Endothelial cell of umbilical vein (primary cell): ENCODE measurements around the gene FYB1. TPM values are rescaled to one million over a fixed set of nuclear protein-coding genes. Genes with fewer than 3 reads are reported as not detected.
A peak's percentile ranks its signal among the peaks of the same experiment; 100 is the strongest.

ENCODE experiments used
- BruUV-seq: library from RNA; stranded (reverse); fragments of 400-500 nt; replicated peaks from 2 replicates; lab custom pipeline; 2021; lab: Mats Ljungman, UMichigan
- CTCF ChIA-PET: fragments of 300-600, 350-600 bp; sonication (Branson Sonifier 250); formaldehyde crosslinking; loops from one replicate; lab custom pipeline; 2021; ENCODE audit warnings: antibody characterized with exemption, inconsistent platforms; lab: Charles Lee
- POLR2A ChIA-PET: fragments of 300-600, 350-600 bp; sonication (Branson Sonifier 250); formaldehyde crosslinking; loops from one replicate; lab custom pipeline; 2021; ENCODE audit warnings: antibody characterized with exemption, inconsistent platforms; lab: Charles Lee
- DNase-seq: peaks from one replicate; pipeline ENCODE4 v3.0.0-alpha.2; 2011; ENCODE audit warnings: low read depth, low spot score
- FAIRE-seq: peaks from 2 replicates; lab custom pipeline; 2011; peaks lifted over from hg19 to GRCh38; lab: Jason Lieb, UNC
- H2AFZ ChIP-seq: 2 replicates; pipeline ENCODE4 v1.6.0; 2012; ENCODE audit warnings: low read depth, low read length, control low read depth, inconsistent platforms
- H3K27ac ChIP-seq: 2 replicates; pipeline ENCODE4 v1.5.1; 2011; ENCODE audit warnings: low read depth, mild to moderate bottlenecking, control low read depth, low read length, moderate library complexity; ENCODE audit not compliant: insufficient read depth
- H3K27me3 ChIP-seq, 2 experiments: 2 replicates each; pipeline versions ENCODE4 v1.6.0 to v1.6.1; 2011; ENCODE audit warnings: low read length in 2 of 2, mixed read lengths in 1 of 2; ENCODE audit not compliant: control insufficient read depth in 2 of 2, insufficient read depth in 2 of 2
- H3K36me3 ChIP-seq, 2 experiments: 2 replicates in 1 of 2; 3 replicates in 1 of 2; pipeline ENCODE4 v1.5.1; 2011; ENCODE audit warnings: low read length in 2 of 2, mild to moderate bottlenecking in 1 of 2, moderate library complexity in 1 of 2; ENCODE audit not compliant: control insufficient read depth in 2 of 2, insufficient read depth in 2 of 2; ENCODE audit errors: extremely low read depth in 1 of 2
- H3K4me1 ChIP-seq: 3 replicates; pipeline ENCODE4 v1.5.1; 2011; ENCODE audit warnings: mild to moderate bottlenecking, low read length; ENCODE audit not compliant: control insufficient read depth, insufficient read depth; ENCODE audit errors: extremely low read depth
- H3K4me2 ChIP-seq: 2 replicates; pipeline ENCODE4 v1.6.1; 2011; ENCODE audit warnings: low read length, control low read depth, mixed read lengths; ENCODE audit not compliant: insufficient read depth
- H3K4me3 ChIP-seq, 3 experiments: fragments of 200-600 bp in 1 of 3; sonication (generic), shearing (Covaris generic) in 1 of 3; replicated peaks in 1 of 3; 2 replicates each; pipeline ENCODE4 v1.5.1; 2011 to 2016; ENCODE audit warnings: control low read depth in 3 of 3, low read length in 3 of 3, mild to moderate bottlenecking in 2 of 3, inconsistent platforms in 1 of 3, low read depth in 1 of 3, moderate library complexity in 1 of 3; ENCODE audit not compliant: insufficient read depth in 1 of 3
- H3K79me2 ChIP-seq: 2 replicates; pipeline ENCODE4 v1.6.0; 2012; ENCODE audit warnings: low read length, inconsistent platforms; ENCODE audit not compliant: control insufficient read depth, insufficient read depth
- H3K9ac ChIP-seq: replicated peaks from 2 replicates; pipeline ENCODE3; 2011; ENCODE audit warnings: low read length, control low read depth; ENCODE audit not compliant: insufficient read depth; ENCODE audit errors: extremely low read depth
- H3K9me1 ChIP-seq: replicated peaks from 3 replicates; pipeline ENCODE4 v1.6.0; 2011; ENCODE audit warnings: mild to moderate bottlenecking, low read length; ENCODE audit not compliant: control insufficient read depth, insufficient read depth; ENCODE audit errors: extremely low read depth
- H3K9me3 ChIP-seq: replicated peaks from 2 replicates; pipeline ENCODE4 v1.5.1; 2012; ENCODE audit warnings: low read length, inconsistent platforms; ENCODE audit not compliant: control insufficient read depth, insufficient read depth
- H4K20me1 ChIP-seq: replicated peaks from 2 replicates; pipeline ENCODE3; 2011; ENCODE audit warnings: mild to moderate bottlenecking, low read length; ENCODE audit not compliant: control insufficient read depth, insufficient read depth; ENCODE audit errors: extremely low read depth
- EZH2 ChIP-seq: IDR thresholded peaks from 2 replicates; pipeline ENCODE4 v1.6.1; 2012; ENCODE audit warnings: borderline replicate concordance, low read depth, mild to moderate bottlenecking, moderate library complexity, low read length, inconsistent platforms; ENCODE audit not compliant: severe bottlenecking
- FOS ChIP-seq: IDR thresholded peaks from 2 replicates; pipeline ENCODE4 v1.6.1; 2011; ENCODE audit warnings: mild to moderate bottlenecking, low read length, moderate library complexity, borderline replicate concordance; ENCODE audit not compliant: insufficient read depth
- GATA2 ChIP-seq: IDR thresholded peaks from 2 replicates; pipeline ENCODE4 v1.7.0; 2011; ENCODE audit warnings: low read depth, mild to moderate bottlenecking, moderate library complexity, mixed read lengths, low read length; ENCODE audit not compliant: insufficient read length, insufficient read depth
- JUN ChIP-seq: IDR thresholded peaks from 2 replicates; pipeline ENCODE4 v1.6.1; 2011; ENCODE audit warnings: borderline replicate concordance, low read depth; ENCODE audit not compliant: insufficient read length, insufficient read depth
- MYC ChIP-seq: IDR thresholded peaks from one replicate; pipeline ENCODE4 v1.6.1; 2011; ENCODE audit warnings: mild to moderate bottlenecking, low read depth, low read length
- POLR2A ChIP-seq: IDR thresholded peaks from 2 replicates; pipeline ENCODE4 v1.6.1; 2012; ENCODE audit warnings: low read depth, mild to moderate bottlenecking, control low read depth, low read length
- POLR2AphosphoS5 ChIP-seq: IDR thresholded peaks from 2 replicates; pipeline ENCODE4 v1.6.1; 2012; ENCODE audit warnings: low read depth, mild to moderate bottlenecking, control low read depth, low read length, moderate library complexity; ENCODE audit not compliant: insufficient read depth
- dilution Hi-C: fragments of 300-500 bp; cut with MboI; formaldehyde crosslinking; loops from one replicate; pipeline ENCODE4 v1.15.0; 2019; ENCODE audit warnings: low sequenced_read_pairs; ENCODE audit not compliant: extremely low pct_ligation_motif_present
- intact Hi-C: fragments of 100-400 bp; cut with micrococcal nuclease; formaldehyde crosslinking; loops from one replicate; pipeline ENCODE4 v1.10.0; 2022
- polyA plus RNA-seq, 4 experiments: library from polyadenylated mRNA; depleted of rRNA in 3 of 4; stranded (reverse) in 3 of 4; unstranded in 1 of 4; fragments of >200 nt; gene quantifications; 2 replicates each; pipeline versions ENCODE4 v1.2.1 to v1.2.3, GENCODE V29; 2011 to 2012; ENCODE audit warnings: missing spikeins in 1 of 4
- total RNA-seq: library from RNA; stranded (reverse); gene quantifications from 2 replicates; pipeline ENCODE4 v1.2.3, GENCODE V29; 2021
- TF ChIP-seq, protein P1 (sequence below), 2 donors: IDR thresholded peaks; 1 replicate in 1 of 2; 2 replicates in 1 of 2; pipeline ENCODE4 v1.5.1; 2011; ENCODE audit warnings: low read length in 2 of 2, mild to moderate bottlenecking in 2 of 2, moderate library complexity in 2 of 2, control low read depth in 1 of 2, inconsistent platforms in 1 of 2, low read depth in 1 of 2; ENCODE audit not compliant: insufficient read depth in 1 of 2; ENCODE audit errors: extremely low read depth in 1 of 2
- TF ChIP-seq, protein P2 (sequence below): IDR thresholded peaks from 2 replicates; pipeline ENCODE4 v1.6.1; 2011; ENCODE audit not compliant: insufficient read depth, insufficient read length

FYB1 gene
- total and polyA plus RNA-seq, 2 donors (not counting 3 experiments of a cell fraction or from before 2014, with no cell fraction given): 0.44 TPM; not detected in 1

DNA sequence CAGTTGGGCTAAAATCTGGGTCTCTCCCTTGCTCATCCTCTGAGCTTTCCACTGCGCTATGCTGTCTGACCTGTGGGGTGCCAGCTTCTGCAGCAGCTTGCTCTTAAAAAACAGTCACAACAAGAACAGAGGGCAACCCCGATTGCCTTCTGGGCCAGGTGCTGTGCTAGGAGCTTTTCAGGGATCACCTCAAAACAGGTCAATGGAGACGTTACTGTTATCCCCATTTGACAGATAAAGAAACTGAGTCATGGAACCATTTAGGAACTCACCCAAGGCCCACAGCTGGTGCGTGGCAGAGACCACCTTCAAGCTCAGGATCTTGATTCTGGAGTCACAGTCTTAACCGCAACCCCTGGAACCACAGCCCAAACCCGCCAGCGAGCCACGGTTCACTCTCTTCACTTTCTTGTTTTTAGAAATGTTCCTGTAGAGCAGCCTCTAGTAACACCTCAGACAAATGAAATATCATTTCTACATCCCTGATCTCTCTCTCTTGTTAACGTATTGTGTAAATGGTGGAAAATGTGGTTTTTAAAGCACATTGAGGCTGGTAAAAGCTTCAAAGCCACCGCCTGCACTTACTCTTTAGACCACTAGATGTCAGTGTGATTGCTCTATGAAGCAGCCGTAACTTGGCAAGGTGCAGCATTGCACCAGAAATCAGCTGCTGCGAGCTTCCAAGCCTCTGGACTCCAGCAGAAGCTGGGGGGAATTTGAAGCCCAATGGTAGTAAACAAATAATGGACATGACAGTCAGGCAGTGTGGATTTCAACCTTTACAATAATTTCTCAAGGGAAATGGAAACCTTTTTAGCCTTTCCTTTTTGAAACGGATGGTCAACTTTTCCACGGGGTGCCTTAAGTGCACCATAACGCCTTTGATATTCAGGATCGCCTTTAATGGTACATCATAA is 1.7 kb downstream of the FYB1 start:
- dilution Hi-C loops: no loop called here
- POLR2A ChIA-PET: no interaction called here
- no peaks in the 10 kb centered on the region for H3K9me1 ChIP-seq
- H3K27me3 ChIP-seq: no peaks in the 10 kb centered on the region
- H3K27ac ChIP-seq: no peak overlapping the region
- H4K20me1 ChIP-seq: no peaks in the 10 kb centered on the region
- H3K9ac ChIP-seq: no peak overlapping the region
- H3K4me1 ChIP-seq: no peaks in the 10 kb centered on the region
- CTCF ChIA-PET: interaction anchor here (0.6 to 4.8 kb wide), 70 partner anchors 9 to 360 kb away, joined by 3 to 96 read pairs (median 4); partner anchors contain the start of genes C9 and DAB2
- no peak overlapping the region for H3K4me3 ChIP-seq
- H3K36me3 ChIP-seq: no peaks in the 10 kb centered on the region
- no peaks in the 10 kb centered on the region for H3K79me2 ChIP-seq
- TF ChIP-seq GATA2: no peak
- TF ChIP-seq, protein P1, sequence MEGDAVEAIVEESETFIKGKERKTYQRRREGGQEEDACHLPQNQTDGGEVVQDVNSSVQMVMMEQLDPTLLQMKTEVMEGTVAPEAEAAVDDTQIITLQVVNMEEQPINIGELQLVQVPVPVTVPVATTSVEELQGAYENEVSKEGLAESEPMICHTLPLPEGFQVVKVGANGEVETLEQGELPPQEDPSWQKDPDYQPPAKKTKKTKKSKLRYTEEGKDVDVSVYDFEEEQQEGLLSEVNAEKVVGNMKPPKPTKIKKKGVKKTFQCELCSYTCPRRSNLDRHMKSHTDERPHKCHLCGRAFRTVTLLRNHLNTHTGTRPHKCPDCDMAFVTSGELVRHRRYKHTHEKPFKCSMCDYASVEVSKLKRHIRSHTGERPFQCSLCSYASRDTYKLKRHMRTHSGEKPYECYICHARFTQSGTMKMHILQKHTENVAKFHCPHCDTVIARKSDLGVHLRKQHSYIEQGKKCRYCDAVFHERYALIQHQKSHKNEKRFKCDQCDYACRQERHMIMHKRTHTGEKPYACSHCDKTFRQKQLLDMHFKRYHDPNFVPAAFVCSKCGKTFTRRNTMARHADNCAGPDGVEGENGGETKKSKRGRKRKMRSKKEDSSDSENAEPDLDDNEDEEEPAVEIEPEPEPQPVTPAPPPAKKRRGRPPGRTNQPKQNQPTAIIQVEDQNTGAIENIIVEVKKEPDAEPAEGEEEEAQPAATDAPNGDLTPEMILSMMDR (IDR thresholded peaks at IDR 0.05; ENCODE audit: extremely low read depth in 1 of 2, insufficient read depth in 1 of 2, low read depth in 1 of 2, low read length in 2 of 2): peak; percentile 85 to 90
- no TSS peak for BruUV-seq
- no peaks in the 10 kb centered on the region for H3K9me3 ChIP-seq
- H2AFZ ChIP-seq: no peak overlapping the region
- no peak overlapping the region for H3K4me2 ChIP-seq
- FAIRE-seq: peak; percentile 82
- peak; percentile 74 for DNase-seq
- intact Hi-C loops: loop anchor here (1.0 to 10.0 kb wide), 7 partner anchors 66 to 353 kb away; partner anchors contain the start of genes C9 and RICTOR

DNA sequence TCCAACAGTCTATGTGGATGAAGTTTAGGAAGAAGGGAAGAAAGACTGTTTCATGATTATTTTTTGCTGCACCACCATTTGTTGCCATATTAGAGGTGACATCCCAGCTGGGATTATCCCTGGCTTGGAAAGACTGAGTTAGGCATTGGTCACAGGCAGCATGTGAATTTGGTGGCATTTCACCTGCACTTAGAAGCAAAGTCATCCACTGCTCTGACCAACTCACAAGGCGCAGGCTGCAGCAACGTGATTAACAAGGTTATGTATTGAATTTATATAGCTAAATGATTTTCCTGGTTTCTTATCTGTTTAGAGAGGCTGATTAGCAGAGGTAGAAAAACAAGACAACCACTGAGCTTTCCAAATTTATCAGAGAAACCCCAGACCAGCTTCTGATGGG is 2.7 kb downstream of the FYB1 start:
- Histone ChIP-seq H3K9me3 (no peaks in the 10 kb centered on the region), H3K79me2 (no peaks in the 10 kb centered on the region), H3K4me1 (no peaks in the 10 kb centered on the region), H3K27me3 (no peaks in the 10 kb centered on the region), H3K9ac (no peak overlapping the region), H2AFZ (no peak overlapping the region), H4K20me1 (no peaks in the 10 kb centered on the region), H3K36me3 (no peaks in the 10 kb centered on the region), H3K27ac (no peak overlapping the region), H3K9me1 (no peaks in the 10 kb centered on the region), H3K4me3 (no peak overlapping the region), H3K4me2 (no peak overlapping the region)
- ChIA-PET CTCF (interaction anchor here (0.7 to 4.8 kb wide), 28 partner anchors 11 to 357 kb away, joined by 3 to 96 read pairs (median 9); no protein-coding TSS in a partner anchor), POLR2A (no interaction called here)
- dilution Hi-C loops (no loop called here), intact Hi-C loops (loop anchor here (1.0 to 10.0 kb wide), 5 partner anchors 67 to 222 kb away; partner anchors contain the start of genes C9 and RICTOR)
- BruUV-seq: no TSS peak
- no peak for DNase-seq
- TF ChIP-seq POLR2AphosphoS5 (no peak), JUN (no peak), MYC (no peak), GATA2 (no peak), FOS (no peak), POLR2A (no peak), EZH2 (no peak)
- TF ChIP-seq, protein P1 (IDR thresholded peaks at IDR 0.05; ENCODE audit: extremely low read depth in 1 of 2, insufficient read depth in 1 of 2, low read depth in 1 of 2, low read length in 2 of 2): no peak
- TF ChIP-seq, protein P2, sequence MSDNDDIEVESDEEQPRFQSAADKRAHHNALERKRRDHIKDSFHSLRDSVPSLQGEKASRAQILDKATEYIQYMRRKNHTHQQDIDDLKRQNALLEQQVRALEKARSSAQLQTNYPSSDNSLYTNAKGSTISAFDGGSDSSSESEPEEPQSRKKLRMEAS: no peak
- FAIRE-seq: no peak
